ENCODE results near the gene OR6J1. TPM values are rescaled to one million over a fixed set of nuclear protein-coding genes. Genes with fewer than 3 reads are reported as not detected.

Gene OR6J1
- total and polyA plus RNA-seq, 2 donors (not counting 1 experiment from before 2014, with no cell fraction given) = not detected

DNA sequence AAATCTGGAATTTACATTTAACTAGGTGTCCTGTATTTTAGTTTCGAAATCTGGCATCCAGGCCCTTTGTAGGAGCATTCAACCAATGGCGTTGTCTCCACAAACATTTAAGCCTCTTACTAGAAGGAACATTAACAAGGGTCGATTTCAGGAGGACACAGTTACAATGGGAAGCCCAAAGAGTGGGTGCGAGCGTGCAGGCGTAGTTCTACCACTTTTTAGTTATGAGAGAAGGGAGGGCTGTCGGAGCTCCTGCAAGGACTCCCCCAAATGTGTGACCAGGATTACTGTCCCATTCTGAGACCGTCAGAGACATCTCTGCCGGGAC lies 46.4 kb downstream of the OR6J1 start:
- TF ChIP-seq, protein P1, sequence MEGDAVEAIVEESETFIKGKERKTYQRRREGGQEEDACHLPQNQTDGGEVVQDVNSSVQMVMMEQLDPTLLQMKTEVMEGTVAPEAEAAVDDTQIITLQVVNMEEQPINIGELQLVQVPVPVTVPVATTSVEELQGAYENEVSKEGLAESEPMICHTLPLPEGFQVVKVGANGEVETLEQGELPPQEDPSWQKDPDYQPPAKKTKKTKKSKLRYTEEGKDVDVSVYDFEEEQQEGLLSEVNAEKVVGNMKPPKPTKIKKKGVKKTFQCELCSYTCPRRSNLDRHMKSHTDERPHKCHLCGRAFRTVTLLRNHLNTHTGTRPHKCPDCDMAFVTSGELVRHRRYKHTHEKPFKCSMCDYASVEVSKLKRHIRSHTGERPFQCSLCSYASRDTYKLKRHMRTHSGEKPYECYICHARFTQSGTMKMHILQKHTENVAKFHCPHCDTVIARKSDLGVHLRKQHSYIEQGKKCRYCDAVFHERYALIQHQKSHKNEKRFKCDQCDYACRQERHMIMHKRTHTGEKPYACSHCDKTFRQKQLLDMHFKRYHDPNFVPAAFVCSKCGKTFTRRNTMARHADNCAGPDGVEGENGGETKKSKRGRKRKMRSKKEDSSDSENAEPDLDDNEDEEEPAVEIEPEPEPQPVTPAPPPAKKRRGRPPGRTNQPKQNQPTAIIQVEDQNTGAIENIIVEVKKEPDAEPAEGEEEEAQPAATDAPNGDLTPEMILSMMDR (conservative IDR thresholded peaks at IDR 0.05 in 1 of 2, IDR thresholded peaks at IDR 0.05 in 1 of 2; ENCODE audit: low read depth in 1 of 2, low read length in 2 of 2) = no peak
- no peak for TF ChIP-seq EZH2 (IDR thresholded peaks at IDR 0.05; ENCODE audit: low read length, missing control alignments)
- Histone ChIP-seq H4K20me1 (ENCODE audit: control insufficient read depth, extremely low read depth, insufficient read depth, low read length) (no peaks in the 10 kb centered on the region), H3K36me3 (ENCODE audit: control insufficient read depth, insufficient read depth, low read length) (peaks cover 11% of the 10 kb centered on the region), H3K9ac (ENCODE audit: insufficient read depth, low read length) (peak overlapping the region; percentile 89), H3K27me3 (ENCODE audit: control insufficient read depth, insufficient read depth, low read length) (no peaks in the 10 kb centered on the region), H3K4me3 (replicated peaks in 1 of 4; ENCODE audit: control extremely low read depth in 1 of 4, insufficient read depth in 1 of 4, low read depth in 3 of 4, low read length in 4 of 4) (peak overlapping the region; percentile 86 to 97 (median 93)), H3K27ac (ENCODE audit: insufficient read depth, low read length) (peak overlapping the region; percentile 95), H3K79me2 (ENCODE audit: control insufficient read depth, insufficient read depth, low read length) (peaks cover 8% of the 10 kb centered on the region), H2AFZ (ENCODE audit: low read length) (peak overlapping the region; percentile 79), H3K9me3 (ENCODE audit: control insufficient read depth, insufficient read depth, low read depth, low read length) (no peaks in the 10 kb centered on the region), H3K4me2 (ENCODE audit: extremely low read depth, insufficient read depth, low read length) (peak overlapping the region; percentile 69), H3K4me1 (ENCODE audit: control insufficient read depth, extremely low read depth, insufficient read depth, low read length) (peaks cover 21% of the 10 kb centered on the region)
- DNase-seq (ENCODE audit: low read depth in 2 of 2) = peak in 1 of 2 donors; percentile 16

DNA sequence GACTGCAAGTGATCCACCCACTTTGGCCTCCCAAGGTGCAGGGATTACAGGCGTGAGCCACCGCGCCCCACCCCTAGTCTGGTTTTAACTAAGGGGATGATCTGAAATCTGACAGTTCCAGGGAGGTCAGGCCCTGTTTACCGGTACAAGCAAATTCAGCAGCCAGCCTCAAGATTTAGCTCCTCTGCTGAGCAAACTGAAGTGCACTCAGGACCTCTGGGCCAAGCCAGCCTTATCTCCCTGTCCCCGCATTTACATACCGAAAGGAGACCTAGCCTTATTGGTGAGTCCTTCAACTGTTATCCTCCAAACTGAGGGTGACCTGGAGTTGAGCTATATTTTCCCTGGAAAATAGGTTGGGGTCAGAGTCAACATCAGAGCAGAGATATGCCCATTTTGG lies 46.9 kb downstream of the OR6J1 start:
- Histone ChIP-seq H3K36me3 (ENCODE audit: control insufficient read depth, insufficient read depth, low read length) (peaks cover 8% of the 10 kb centered on the region), H3K27ac (ENCODE audit: insufficient read depth, low read length) (no peak overlapping the region), H3K27me3 (ENCODE audit: control insufficient read depth, insufficient read depth, low read length) (no peaks in the 10 kb centered on the region), H3K9ac (ENCODE audit: insufficient read depth, low read length) (no peak overlapping the region), H3K4me1 (ENCODE audit: control insufficient read depth, extremely low read depth, insufficient read depth, low read length) (peaks cover 18% of the 10 kb centered on the region), H3K4me2 (ENCODE audit: extremely low read depth, insufficient read depth, low read length) (peak overlapping the region; percentile 69), H3K9me3 (ENCODE audit: control insufficient read depth, insufficient read depth, low read depth, low read length) (no peaks in the 10 kb centered on the region), H2AFZ (ENCODE audit: low read length) (no peak overlapping the region), H3K79me2 (ENCODE audit: control insufficient read depth, insufficient read depth, low read length) (peaks cover 8% of the 10 kb centered on the region), H3K4me3 (replicated peaks in 1 of 4; ENCODE audit: control extremely low read depth in 1 of 4, insufficient read depth in 1 of 4, low read depth in 3 of 4, low read length in 4 of 4) (peak overlapping the region in 1 of 4 experiments; percentile 97), H4K20me1 (ENCODE audit: control insufficient read depth, extremely low read depth, insufficient read depth, low read length) (no peaks in the 10 kb centered on the region)
- TF ChIP-seq EZH2 (IDR thresholded peaks at IDR 0.05; ENCODE audit: low read length, missing control alignments) = no peak
- TF ChIP-seq, protein P1 (conservative IDR thresholded peaks at IDR 0.05 in 1 of 2, IDR thresholded peaks at IDR 0.05 in 1 of 2; ENCODE audit: low read depth in 1 of 2, low read length in 2 of 2) = no peak
- no peak for DNase-seq (ENCODE audit: low read depth in 2 of 2)

DNA sequence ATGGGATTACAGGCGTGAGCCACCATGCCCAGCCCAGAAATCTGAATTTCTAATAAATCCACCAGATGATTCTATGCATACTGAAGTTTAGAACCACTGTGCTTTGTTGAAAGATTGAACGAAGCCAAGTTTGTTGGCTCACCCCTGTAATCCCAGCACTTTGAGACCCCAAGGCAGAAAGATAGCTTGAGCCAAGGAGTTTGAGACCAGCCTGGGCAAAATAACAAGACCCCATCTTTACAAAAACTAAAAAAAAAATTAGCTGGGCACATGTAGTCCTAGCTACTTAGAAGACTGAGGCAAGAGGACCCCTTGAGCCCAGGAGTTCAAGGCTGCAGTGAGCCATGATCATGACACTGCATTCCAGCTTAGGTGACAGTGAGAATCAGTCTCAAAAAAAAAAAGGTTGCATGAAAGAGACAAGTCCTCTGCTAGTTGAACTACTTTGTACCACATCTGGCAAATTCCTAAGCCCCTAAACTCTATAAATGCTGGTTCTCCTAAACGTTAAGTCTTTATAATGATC lies 47.7 kb downstream of the OR6J1 start:
- Histone ChIP-seq H3K79me2 (ENCODE audit: control insufficient read depth, insufficient read depth, low read length) (peaks cover 8% of the 10 kb centered on the region), H4K20me1 (ENCODE audit: control insufficient read depth, extremely low read depth, insufficient read depth, low read length) (no peaks in the 10 kb centered on the region), H3K4me1 (ENCODE audit: control insufficient read depth, extremely low read depth, insufficient read depth, low read length) (peaks cover 12% of the 10 kb centered on the region), H3K4me3 (replicated peaks in 1 of 4; ENCODE audit: control extremely low read depth in 1 of 4, insufficient read depth in 1 of 4, low read depth in 3 of 4, low read length in 4 of 4) (no peak overlapping the region), H3K9me3 (ENCODE audit: control insufficient read depth, insufficient read depth, low read depth, low read length) (no peaks in the 10 kb centered on the region), H2AFZ (ENCODE audit: low read length) (no peak overlapping the region), H3K9ac (ENCODE audit: insufficient read depth, low read length) (no peak overlapping the region), H3K36me3 (ENCODE audit: control insufficient read depth, insufficient read depth, low read length) (peaks cover 2% of the 10 kb centered on the region), H3K27ac (ENCODE audit: insufficient read depth, low read length) (no peak overlapping the region), H3K4me2 (ENCODE audit: extremely low read depth, insufficient read depth, low read length) (no peak overlapping the region), H3K27me3 (ENCODE audit: control insufficient read depth, insufficient read depth, low read length) (no peaks in the 10 kb centered on the region)
- DNase-seq (ENCODE audit: low read depth in 2 of 2) = no peak
- TF ChIP-seq EZH2 (IDR thresholded peaks at IDR 0.05; ENCODE audit: low read length, missing control alignments) = no peak
- TF ChIP-seq, protein P1 (conservative IDR thresholded peaks at IDR 0.05 in 1 of 2, IDR thresholded peaks at IDR 0.05 in 1 of 2; ENCODE audit: low read depth in 1 of 2, low read length in 2 of 2) = no peak
